Vagina (tissue), 2 donors: ENCODE data around the gene HTR3C. TPM values are rescaled to one million over a fixed set of nuclear protein-coding genes. Genes with fewer than 3 reads are reported as not detected.
"Not testable (repeated sequence)": the region's sequence is repeated elsewhere in the genome, so short reads cannot be mapped to it uniquely, and the experiment has no call there.

Experiments
- DNase-seq, 2 donors: peaks; one replicate each; pipeline ENCODE4 v3.0.0-alpha.2; 2017; ENCODE audit errors: extremely low spot score in 2 of 2
- H3K27ac ChIP-seq: fragments of 200-600 bp; sonication (generic); one replicate; pipeline ENCODE4 v1.5.1; 2019
- H3K27me3 ChIP-seq: fragments of 200-600 bp; sonication (generic); one replicate; pipeline ENCODE4 v1.5.1; 2019
- H3K36me3 ChIP-seq, 2 donors: fragments of 200-600 bp; sonication (generic); one replicate each; pipeline ENCODE4 v1.5.1; 2017 to 2019
- H3K4me1 ChIP-seq: fragments of 200-600 bp; sonication (generic); one replicate; pipeline ENCODE4 v1.5.1; 2019
- H3K4me3 ChIP-seq, 2 donors: fragments of 200-600 bp; sonication (generic); 1 replicate in 1 of 2; 2 replicates in 1 of 2; pipeline ENCODE4 v1.5.1; 2016 to 2019
- H3K9me3 ChIP-seq: fragments of 200-600 bp; sonication (generic); one replicate; pipeline ENCODE4 v1.5.1; 2019
- CTCF ChIP-seq, 3 experiments: fragments of 450-650 bp in 2 of 3; fragments of 200-600 bp in 1 of 3; sonication (generic) in 1 of 3; IDR thresholded peaks; one replicate each; pipeline ENCODE4 v1.5.1; 2017 to 2019; ENCODE audit warnings: antibody characterized with exemption in 3 of 3, mild to moderate bottlenecking in 2 of 3, moderate library complexity in 2 of 3
- POLR2A ChIP-seq, 2 donors: fragments of 450-650 bp; IDR thresholded peaks; one replicate each; pipeline ENCODE4 v1.6.1; 2017; ENCODE audit warnings: antibody characterized with exemption in 2 of 2, mild to moderate bottlenecking in 2 of 2, moderate library complexity in 2 of 2
- POLR2AphosphoS5 ChIP-seq, 2 donors: sonication (generic); formaldehyde crosslinking; IDR thresholded peaks; one replicate each; pipeline ENCODE4 v1.9.0; 2017; ENCODE audit warnings: antibody characterized with exemption in 2 of 2, mild to moderate bottlenecking in 2 of 2, low read depth in 1 of 2; ENCODE audit not compliant: insufficient read depth in 1 of 2
- intact Hi-C: fragments of 100-400 bp; cut with DNase I; formaldehyde crosslinking; loops from one replicate; pipeline ENCODE4 v1.15.1; 2023
- total RNA-seq: library from RNA; depleted of rRNA; stranded (reverse); fragments of >200 nt; gene quantifications from one replicate; pipeline ENCODE4 v1.2.3, GENCODE V29; 2016

HTR3C gene
- total RNA-seq, 1 donor from 2014 or later = not detected

GRCh38 chr3:184067573-184068055, 14.8 kb downstream of the HTR3C start:
- H3K27ac ChIP-seq = no peak overlapping the region
- TF ChIP-seq POLR2A (IDR thresholded peaks at IDR 0.05) (no peak), POLR2AphosphoS5 (IDR thresholded peaks at IDR 0.05; ENCODE audit: insufficient read depth in 1 of 2, low read depth in 1 of 2) (no peak), CTCF (IDR thresholded peaks at IDR 0.05) (no peak)
- H3K9me3 ChIP-seq = no peaks in the 10 kb centered on the region
- H3K4me1 ChIP-seq = no peaks in the 10 kb centered on the region
- H3K4me3 ChIP-seq = no peak overlapping the region
- no peak for DNase-seq
- no peaks in the 10 kb centered on the region for H3K36me3 ChIP-seq
- H3K27me3 ChIP-seq = no peaks in the 10 kb centered on the region
- intact Hi-C loops = no loop called here

GRCh38 chr3:184068344-184068743, 15.5 kb downstream of the HTR3C start:
- H3K27me3 ChIP-seq = no peaks in the 10 kb centered on the region
- intact Hi-C loops = no loop called here
- TF ChIP-seq POLR2A (IDR thresholded peaks at IDR 0.05) = no peak
- no peak for TF ChIP-seq POLR2AphosphoS5 (IDR thresholded peaks at IDR 0.05; ENCODE audit: insufficient read depth in 1 of 2, low read depth in 1 of 2)
- TF ChIP-seq CTCF (IDR thresholded peaks at IDR 0.05) = no peak
- DNase-seq = no peak
- H3K4me3 ChIP-seq = no peak overlapping the region
- no peaks in the 10 kb centered on the region for H3K4me1 ChIP-seq
- H3K9me3 ChIP-seq = no peaks in the 10 kb centered on the region
- H3K36me3 ChIP-seq = no peaks in the 10 kb centered on the region
- no peak overlapping the region for H3K27ac ChIP-seq

- H3K4me1 ChIP-seq, H3K27me3 ChIP-seq, intact Hi-C loops, H3K9me3 ChIP-seq, H3K4me3 ChIP-seq, DNase-seq, H3K36me3 ChIP-seq, H3K27ac ChIP-seq: not testable (repeated sequence)
Observed at GRCh38 chr3:184071142-184071541, 18.3 kb downstream of the HTR3C start.

DNA sequence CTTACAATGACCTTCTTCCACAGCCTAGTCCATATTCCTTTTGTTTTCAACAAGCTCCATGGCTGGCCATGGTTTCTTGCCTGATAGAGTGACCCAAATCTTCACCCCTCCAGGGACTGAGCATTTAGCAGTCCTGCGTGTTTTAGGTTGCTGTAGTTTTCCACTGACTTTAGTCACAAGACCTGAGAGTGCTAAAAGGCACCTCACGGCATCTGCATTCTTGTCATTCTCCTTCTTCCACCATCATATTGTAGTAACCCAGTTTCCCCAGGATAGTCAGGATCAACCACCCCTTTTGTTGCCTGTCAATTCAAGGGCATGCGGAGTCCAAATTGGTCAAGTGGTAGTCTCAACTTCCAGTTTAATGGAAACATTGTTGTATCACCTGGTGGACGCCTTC, 20.8 kb downstream of the HTR3C start:
- no peak overlapping the region for H3K27ac ChIP-seq
- H3K4me1 ChIP-seq = no peaks in the 10 kb centered on the region
- intact Hi-C loops = no loop called here
- H3K4me3 ChIP-seq = no peak overlapping the region
- no peaks in the 10 kb centered on the region for H3K27me3 ChIP-seq
- TF ChIP-seq POLR2AphosphoS5 (IDR thresholded peaks at IDR 0.05; ENCODE audit: insufficient read depth in 1 of 2, low read depth in 1 of 2) = no peak
- TF ChIP-seq CTCF (IDR thresholded peaks at IDR 0.05) = no peak
- TF ChIP-seq POLR2A (IDR thresholded peaks at IDR 0.05) = no peak
- H3K36me3 ChIP-seq = no peaks in the 10 kb centered on the region
- no peaks in the 10 kb centered on the region for H3K9me3 ChIP-seq
- no peak for DNase-seq

- TF ChIP-seq CTCF (IDR thresholded peaks at IDR 0.05) (no peak), POLR2A (IDR thresholded peaks at IDR 0.05) (no peak)
- H3K27ac ChIP-seq = no peak overlapping the region
- intact Hi-C loops = no loop called here
Observed at GRCh38 chr3:184075901-184076300, 23.1 kb downstream of the HTR3C start.

GRCh38 chr3:184077881-184078280, 25.0 kb downstream of the HTR3C start:
- intact Hi-C loops = no loop called here
- TF ChIP-seq POLR2A (IDR thresholded peaks at IDR 0.05) (no peak), POLR2AphosphoS5 (IDR thresholded peaks at IDR 0.05; ENCODE audit: insufficient read depth in 1 of 2, low read depth in 1 of 2) (no peak), CTCF (IDR thresholded peaks at IDR 0.05) (no peak)

More at GRCh38 chr3:184075901-184076300, 23.1 kb downstream of the HTR3C start:
- H3K9me3 ChIP-seq = no peaks in the 10 kb centered on the region
- no peaks in the 10 kb centered on the region for H3K36me3 ChIP-seq
- DNase-seq = no peak
- H3K27me3 ChIP-seq = no peaks in the 10 kb centered on the region
- no peak overlapping the region for H3K4me3 ChIP-seq
- H3K4me1 ChIP-seq = no peaks in the 10 kb centered on the region

More at GRCh38 chr3:184077881-184078280, 25.0 kb downstream of the HTR3C start:
- Histone ChIP-seq H3K4me1 (no peaks in the 10 kb centered on the region), H3K36me3 (no peaks in the 10 kb centered on the region), H3K27me3 (no peaks in the 10 kb centered on the region), H3K9me3 (no peaks in the 10 kb centered on the region), H3K4me3 (no peak overlapping the region), H3K27ac (no peak overlapping the region)
- no peak for DNase-seq
